ENCODE data around the gene FZR1. TPM values are rescaled to one million over a fixed set of nuclear protein-coding genes. Genes with fewer than 3 reads are reported as not detected.
A peak's percentile ranks its signal among the peaks of the same experiment; 100 is the strongest.

Gene FZR1
- 10 to 100 TPM; 40.8 to 50.7 TPM for total RNA-seq

- ChIA-PET POLR2A (no interaction called here), CTCF (interaction anchor here (1.0 kb wide), 1 partner anchor 76 kb away, joined by 3 read pairs; no protein-coding TSS in a partner anchor)
- Mint-ChIP-seq H3K27ac (peak within 1 kb of the TSS; percentile 86), H3K4me3 (peak within 1 kb of the TSS; percentile 84), H3K9me3 (ENCODE audit: low read depth) (no peaks in the 10 kb centered on the region), H3K4me1 (peaks cover 45% of the 10 kb centered on the region), H3K36me3 (ENCODE audit: low read depth) (peaks cover 23% of the 10 kb centered on the region), H3K27me3 (no peaks in the 10 kb centered on the region)
- ATAC-seq: peak; percentile 92
- intact Hi-C loops (cut with DNase I, micrococcal nuclease): loop anchor here (1.0 to 10.0 kb wide), 23 partner anchors 52 to 1641 kb away; partner anchors contain the start of genes MFSD12 (in 2 of the 2), MRPL54 (in 2 of the 2), CHAF1A (in 1 of the 2) and HDGFL2 (in 1 of the 2)
- DNase-seq: peak; percentile 100
Measured at GRCh38 chr19:3505598-3506383, at the start of gene FZR1. FZR1 (plus strand) TSS chr19:3506311; CDS start chr19:3522990, 16,679 bp downstream.

- no peak for DNase-seq
- H3K4me1 Mint-ChIP-seq: no peaks in the 10 kb centered on the region
- no peak overlapping the region for H3K4me3 Mint-ChIP-seq
- H3K36me3 Mint-ChIP-seq (ENCODE audit: low read depth): peaks cover 12% of the 10 kb centered on the region
- intact Hi-C loops (cut with DNase I, micrococcal nuclease): no loop called here
- POLR2A ChIA-PET: no interaction called here
- CTCF ChIA-PET: interaction anchor here (0.6 kb wide), 1 partner anchor 226 kb away, joined by 3 read pairs; no protein-coding TSS in a partner anchor
- H3K27me3 Mint-ChIP-seq: no peaks in the 10 kb centered on the region
- H3K9me3 Mint-ChIP-seq (ENCODE audit: low read depth): no peaks in the 10 kb centered on the region
- ATAC-seq: no peak
- no peak overlapping the region for H3K27ac Mint-ChIP-seq
Measured at GRCh38 chr19:3456925-3457527, 49.1 kb upstream of the FZR1 start.

GRCh38 chr19:3457528-3458228 lies 48.4 kb upstream of the FZR1 start:
- Mint-ChIP-seq H3K4me1 (no peaks in the 10 kb centered on the region), H3K4me3 (no peak overlapping the region), H3K27me3 (no peaks in the 10 kb centered on the region), H3K36me3 (ENCODE audit: low read depth) (peaks cover 9% of the 10 kb centered on the region), H3K27ac (no peak overlapping the region), H3K9me3 (ENCODE audit: low read depth) (no peaks in the 10 kb centered on the region)
- POLR2A ChIA-PET: no interaction called here
- ATAC-seq (no peak), DNase-seq (no peak)
- CTCF ChIA-PET: no interaction called here
- intact Hi-C loops (cut with DNase I, micrococcal nuclease): no loop called here

- no peak overlapping the region for H3K27ac Mint-ChIP-seq
- peaks cover 5% of the 10 kb centered on the region for H3K36me3 Mint-ChIP-seq (ENCODE audit: low read depth)
- DNase-seq: no peak
- no peaks in the 10 kb centered on the region for H3K4me1 Mint-ChIP-seq
- ATAC-seq: no peak
- CTCF ChIA-PET: no interaction called here
- H3K27me3 Mint-ChIP-seq: no peaks in the 10 kb centered on the region
- no peak overlapping the region for H3K4me3 Mint-ChIP-seq
- intact Hi-C loops (cut with DNase I, micrococcal nuclease): no loop called here
- POLR2A ChIA-PET: no interaction called here
- H3K9me3 Mint-ChIP-seq (ENCODE audit: low read depth): no peaks in the 10 kb centered on the region
Measured at GRCh38 chr19:3458229-3459088, 47.7 kb upstream of the FZR1 start.

- H3K36me3 Mint-ChIP-seq (ENCODE audit: low read depth): peaks cover 5% of the 10 kb centered on the region
- DNase-seq (no peak), ATAC-seq (no peak)
- CTCF ChIA-PET: interaction anchor here (0.6 to 0.7 kb wide), 2 partner anchors 25 to 125 kb away, joined by 3 to 4 read pairs; no protein-coding TSS in a partner anchor
- intact Hi-C loops (cut with DNase I, micrococcal nuclease): no loop called here
- POLR2A ChIA-PET: no interaction called here
- no peaks in the 10 kb centered on the region for H3K27me3 Mint-ChIP-seq
- no peaks in the 10 kb centered on the region for H3K4me1 Mint-ChIP-seq
- H3K27ac Mint-ChIP-seq: no peak overlapping the region
- no peak overlapping the region for H3K4me3 Mint-ChIP-seq
- H3K9me3 Mint-ChIP-seq (ENCODE audit: low read depth): no peaks in the 10 kb centered on the region
Measured at GRCh38 chr19:3459089-3459881, 46.8 kb upstream of the FZR1 start.

GRCh38 chr19:3459965-3460582 lies 46.0 kb upstream of the FZR1 start:
- no peaks in the 10 kb centered on the region for H3K27me3 Mint-ChIP-seq
- ATAC-seq: no peak
- no peak overlapping the region for H3K4me3 Mint-ChIP-seq
- H3K36me3 Mint-ChIP-seq (ENCODE audit: low read depth): peaks cover 5% of the 10 kb centered on the region
- CTCF ChIA-PET: interaction anchor here (0.7 to 1.8 kb wide), 2 partner anchors 10 to 25 kb away, joined by 4 to 8 read pairs; no protein-coding TSS in a partner anchor
- no peaks in the 10 kb centered on the region for H3K9me3 Mint-ChIP-seq (ENCODE audit: low read depth)
- POLR2A ChIA-PET: no interaction called here
- no peaks in the 10 kb centered on the region for H3K4me1 Mint-ChIP-seq
- H3K27ac Mint-ChIP-seq: no peak overlapping the region
- no peak for DNase-seq
- intact Hi-C loops (cut with DNase I, micrococcal nuclease): no loop called here

GRCh38 chr19:3462991-3463713 lies 43.0 kb upstream of the FZR1 start:
- Mint-ChIP-seq H3K36me3 (ENCODE audit: low read depth) (peaks cover 8% of the 10 kb centered on the region), H3K9me3 (ENCODE audit: low read depth) (peaks cover 2% of the 10 kb centered on the region), H3K4me1 (no peaks in the 10 kb centered on the region), H3K27ac (no peak overlapping the region), H3K27me3 (no peaks in the 10 kb centered on the region), H3K4me3 (no peak overlapping the region)
- POLR2A ChIA-PET: no interaction called here
- DNase-seq (no peak), ATAC-seq (no peak)
- CTCF ChIA-PET: no interaction called here
- intact Hi-C loops (cut with DNase I, micrococcal nuclease): no loop called here

GRCh38 chr19:3463714-3464586 lies 42.2 kb upstream of the FZR1 start:
- ChIA-PET CTCF (interaction anchor here (0.5 kb wide), 1 partner anchor 8 kb away, joined by 3 read pairs; no protein-coding TSS in a partner anchor), POLR2A (no interaction called here)
- Mint-ChIP-seq H3K27me3 (no peaks in the 10 kb centered on the region), H3K4me3 (no peak overlapping the region), H3K27ac (no peak overlapping the region), H3K4me1 (no peaks in the 10 kb centered on the region), H3K9me3 (ENCODE audit: low read depth) (peaks cover 2% of the 10 kb centered on the region), H3K36me3 (ENCODE audit: low read depth) (peaks cover 8% of the 10 kb centered on the region)
- ATAC-seq (no peak), DNase-seq (no peak)
- intact Hi-C loops (cut with DNase I, micrococcal nuclease): no loop called here

GRCh38 chr19:3464587-3465235 lies 41.4 kb upstream of the FZR1 start:
- no peak overlapping the region for H3K4me3 Mint-ChIP-seq
- intact Hi-C loops (cut with DNase I, micrococcal nuclease): no loop called here
- ChIA-PET POLR2A (no interaction called here), CTCF (interaction anchor here (0.5 to 0.6 kb wide), 2 partner anchors 9 to 75 kb away, joined by 3 read pairs; no protein-coding TSS in a partner anchor)
- no peak for ATAC-seq
- H3K27me3 Mint-ChIP-seq: no peaks in the 10 kb centered on the region
- no peak for DNase-seq
- peaks cover 8% of the 10 kb centered on the region for H3K36me3 Mint-ChIP-seq (ENCODE audit: low read depth)
- no peak overlapping the region for H3K27ac Mint-ChIP-seq
- H3K4me1 Mint-ChIP-seq: no peaks in the 10 kb centered on the region
- H3K9me3 Mint-ChIP-seq (ENCODE audit: low read depth): peaks cover 2% of the 10 kb centered on the region

Data from activated CD4-positive, alpha-beta T cell treated with anti-CD3 and anti-CD28 coated beads for 36 hours (primary cell).